DOHH2 (cell line): ENCODE results near the gene FN1.

Experiments
- CTCF ChIP-seq: fragments of 200-600 bp; sonication (generic); IDR thresholded peaks from one replicate; pipeline ENCODE4 v1.5.1; 2014; ENCODE audit warnings: antibody characterized with exemption, mild to moderate bottlenecking, low read depth, low read length; ENCODE audit not compliant: poor library complexity, severe bottlenecking
- EZH2phosphoT487 ChIP-seq: fragments of 200-600 bp; sonication (generic); IDR thresholded peaks from 2 replicates; pipeline ENCODE4 v1.6.1; 2017; ENCODE audit warnings: borderline replicate concordance, mild to moderate bottlenecking, antibody characterized with exemption, low read length, moderate library complexity, mixed read lengths

- TF ChIP-seq CTCF (no peak), EZH2phosphoT487 (no peak)
Measured at GRCh38 chr2:215356334-215356947, 79.4 kb downstream of the FN1 start.
